NOMO-1 treated with DMSO at 0.1 percent for 48 hours (cell line): ENCODE measurements around the gene ADRA1B.

Experiments
- DNase-seq: peaks from one replicate; lab custom pipeline; 2025; ENCODE audit not compliant: unreplicated experiment; lab: John Stamatoyannopoulos, UW

The ADRA1B gene

DNA sequence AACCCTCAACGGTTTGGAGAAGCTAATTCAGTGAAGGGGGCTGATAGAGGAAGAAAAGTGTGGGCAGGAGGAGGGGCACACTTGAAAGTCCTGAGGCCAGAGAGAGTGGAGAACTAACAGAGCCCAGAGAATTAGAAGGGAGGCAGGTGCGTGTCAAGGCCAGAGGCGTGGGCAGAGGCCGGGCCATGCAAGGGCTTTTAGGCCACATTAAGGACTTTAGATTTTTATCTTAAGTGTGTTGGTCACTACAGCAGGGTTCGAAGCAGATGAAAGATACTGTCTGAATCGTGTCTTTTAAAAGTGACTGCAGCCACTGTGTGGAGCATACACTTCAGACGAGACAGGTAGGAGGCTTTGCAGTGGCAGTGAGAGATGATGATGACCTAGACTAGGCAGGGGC is 6.7 kb downstream of the ADRA1B start:
- DNase-seq, result no peak

DNA sequence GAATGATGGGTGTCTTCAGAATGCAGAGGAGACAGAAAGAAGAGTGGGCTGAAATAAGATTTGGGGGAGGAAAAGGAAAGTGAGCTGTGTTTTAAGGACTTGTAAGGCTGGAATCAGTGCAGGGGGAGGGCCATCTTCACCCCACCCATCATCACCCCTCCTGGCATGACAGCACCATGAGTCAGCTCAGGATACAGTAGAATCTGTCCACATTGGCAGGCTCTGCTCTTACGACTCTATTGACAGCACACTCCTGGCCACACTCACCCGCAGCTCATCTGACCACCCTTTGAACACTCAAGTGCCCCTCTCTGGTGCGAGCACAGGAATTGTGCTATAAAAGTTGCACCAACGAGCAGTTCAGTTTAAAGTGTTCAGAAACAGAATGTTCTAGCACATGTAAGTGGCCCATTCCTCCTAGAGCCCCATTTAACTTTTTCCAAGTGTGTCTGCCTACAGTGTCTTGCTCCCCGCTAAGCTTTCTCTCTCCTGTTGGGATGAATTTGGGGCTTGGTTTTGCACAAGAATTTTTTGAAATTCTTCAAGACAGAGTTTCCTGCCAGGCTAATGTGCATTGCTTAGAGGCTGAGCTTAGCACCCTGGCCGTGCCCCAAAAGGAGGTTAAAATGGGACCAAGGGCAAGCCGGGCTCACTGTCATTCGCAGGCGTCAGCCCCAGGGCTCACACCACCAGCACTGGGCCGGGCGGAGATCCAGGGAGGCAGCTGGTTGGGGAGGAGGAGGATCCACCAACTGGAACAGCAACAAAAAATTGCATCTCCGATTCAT is 12.0 kb downstream of the ADRA1B start:
- DNase-seq, result no peak

DNA sequence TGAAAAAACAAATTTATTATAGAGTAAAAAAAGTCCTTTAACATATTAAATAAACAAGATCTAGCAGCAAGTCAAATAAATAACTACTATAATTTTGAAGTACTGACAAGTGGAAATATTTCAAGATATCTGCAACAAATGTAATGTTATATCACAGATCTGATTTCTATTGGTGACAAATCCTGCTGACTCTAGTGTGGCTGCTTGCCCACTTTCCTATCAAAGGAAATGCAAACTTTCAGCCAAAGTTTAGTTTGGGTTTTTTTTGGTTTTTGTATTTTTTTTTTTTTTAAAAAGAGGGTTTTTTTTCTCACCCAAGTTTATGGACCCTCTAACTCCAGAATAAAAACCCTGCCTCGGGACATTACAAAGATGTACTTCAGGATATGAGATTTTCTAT is 12.9 kb downstream of the ADRA1B start:
- DNase-seq, result no peak

DNA sequence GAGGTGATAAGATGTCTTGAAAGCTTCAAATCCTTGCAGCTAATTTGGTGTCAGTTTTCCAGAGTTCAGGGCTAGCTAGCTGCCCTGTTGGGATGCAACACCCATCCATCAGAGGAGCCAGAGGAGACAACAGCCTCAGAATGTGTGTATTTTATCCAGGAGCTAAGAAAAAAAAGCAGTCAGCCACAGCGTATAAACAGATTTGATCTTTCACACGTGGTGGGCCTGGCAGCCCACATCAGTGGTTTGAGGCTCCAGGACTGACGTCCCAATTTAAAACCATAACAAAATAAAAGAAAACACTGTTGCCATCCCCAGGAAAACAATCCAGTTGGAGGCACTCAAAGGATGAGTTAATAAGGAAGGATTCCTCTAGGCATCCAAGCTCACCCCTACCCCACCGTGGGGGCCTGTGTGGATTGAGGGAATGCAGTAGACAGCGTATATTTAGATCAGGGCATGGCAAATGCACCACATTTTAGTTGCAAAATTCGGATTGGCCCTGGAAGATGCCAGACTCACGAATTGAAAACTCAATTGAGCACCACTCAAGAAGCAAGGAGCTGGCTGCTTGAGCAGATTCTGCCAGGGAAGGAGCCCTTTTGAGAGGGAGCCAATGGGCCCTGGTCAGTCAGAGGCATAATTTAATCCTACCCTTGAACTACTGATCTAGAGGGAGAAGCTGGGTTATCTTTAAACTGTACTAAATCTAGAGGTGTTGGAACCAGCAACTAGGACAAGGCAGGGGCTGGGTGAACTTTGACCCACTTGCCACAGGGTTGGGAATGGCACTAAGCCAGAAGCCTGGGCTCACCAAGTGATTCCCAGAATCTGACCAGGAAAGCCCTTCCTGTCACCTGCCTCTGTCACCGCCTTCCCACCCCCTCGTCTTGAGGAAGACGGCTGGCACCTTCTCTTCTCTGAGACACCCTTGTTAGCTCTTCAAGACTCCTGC is 17.5 kb downstream of the ADRA1B start:
- no peak for DNase-seq

DNA sequence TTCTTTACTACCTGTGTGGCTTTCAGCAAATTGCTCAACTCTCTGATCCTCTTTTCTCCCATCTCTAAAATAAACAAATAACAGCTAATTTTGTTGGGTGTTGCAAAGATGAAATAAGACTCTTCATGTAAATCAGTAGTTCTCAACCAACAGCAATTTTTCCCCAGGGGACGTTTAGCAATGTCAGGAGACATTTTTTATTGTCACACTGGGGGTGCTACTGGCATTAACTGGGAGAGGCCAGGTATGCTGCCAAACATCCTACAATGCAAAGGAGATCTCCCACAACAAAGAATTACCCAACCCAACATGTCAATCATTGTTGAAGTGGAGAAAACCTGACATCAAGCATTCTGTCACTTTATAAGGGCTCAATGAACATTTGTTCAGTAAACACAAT is 19.7 kb downstream of the ADRA1B start:
- DNase-seq, result no peak

DNA sequence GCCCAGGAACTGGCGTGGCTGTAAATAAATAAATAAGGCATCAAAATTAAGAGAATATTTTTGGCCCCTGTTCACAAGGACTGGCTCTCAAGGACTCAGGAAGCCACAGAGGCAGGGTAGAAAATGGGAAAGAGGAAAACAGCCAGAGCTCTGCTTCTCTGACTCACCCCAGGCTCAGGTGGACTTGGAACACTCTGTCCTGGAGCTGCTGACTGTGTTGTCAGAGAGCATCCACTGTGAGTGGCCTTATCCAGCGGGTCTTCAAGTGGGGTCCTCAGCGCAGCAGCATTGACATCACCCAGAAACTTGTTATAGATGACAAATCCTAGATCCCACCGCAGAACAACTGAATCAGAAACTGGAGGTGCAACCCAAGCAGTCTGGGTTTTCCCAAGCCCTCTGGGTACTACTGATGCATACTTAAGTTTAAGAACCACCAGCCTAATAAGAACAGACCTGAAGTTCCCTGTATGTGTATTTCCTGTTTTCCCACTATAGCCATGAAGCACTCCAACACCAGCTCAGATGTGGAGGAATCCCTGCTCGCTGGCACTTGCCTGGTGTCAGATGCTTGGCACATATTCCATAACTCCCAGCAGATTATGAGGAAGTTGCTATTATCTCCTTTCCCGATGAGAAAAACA is 20.5 kb downstream of the ADRA1B start:
- no peak for DNase-seq

DNA sequence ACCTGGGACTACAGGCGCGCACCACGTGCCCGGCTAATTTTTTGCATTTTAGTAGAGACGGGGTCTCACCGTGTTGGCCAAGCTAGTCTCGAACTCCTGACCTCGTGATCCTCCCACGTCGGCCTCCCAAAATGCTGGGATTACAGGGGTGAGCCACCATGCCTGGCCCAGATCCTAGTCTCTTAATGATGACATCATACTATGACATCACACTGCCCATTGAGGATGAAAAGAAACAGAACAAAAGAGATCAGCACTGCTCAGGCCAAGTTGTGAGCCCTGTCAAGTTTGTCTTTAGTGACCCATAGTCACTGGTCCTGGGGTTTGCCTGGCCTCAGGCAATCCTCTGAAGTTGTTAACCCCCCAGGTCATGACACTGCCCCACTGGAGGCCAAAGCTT is 21.3 kb downstream of the ADRA1B start:
- no peak for DNase-seq

DNA sequence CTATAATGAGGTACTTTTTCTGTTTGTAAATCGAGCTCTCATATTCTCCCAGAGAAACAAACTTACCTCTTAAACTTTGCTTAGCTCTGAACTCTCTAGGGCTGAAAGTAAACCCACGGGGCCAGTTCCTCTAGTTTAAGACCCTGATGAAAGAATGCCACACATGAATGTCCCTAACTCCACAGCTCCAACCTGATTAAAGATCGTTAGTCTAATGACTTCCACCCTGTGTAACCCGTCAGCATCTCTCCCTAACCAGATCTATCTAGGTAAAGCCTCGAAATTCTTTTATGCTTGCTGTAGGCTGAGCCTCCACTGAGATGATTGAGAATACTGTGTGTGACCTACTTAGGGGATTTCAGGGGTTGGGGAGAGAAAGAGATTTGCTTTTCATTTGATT is 27.0 kb downstream of the ADRA1B start:
- DNase-seq, result no peak

DNA sequence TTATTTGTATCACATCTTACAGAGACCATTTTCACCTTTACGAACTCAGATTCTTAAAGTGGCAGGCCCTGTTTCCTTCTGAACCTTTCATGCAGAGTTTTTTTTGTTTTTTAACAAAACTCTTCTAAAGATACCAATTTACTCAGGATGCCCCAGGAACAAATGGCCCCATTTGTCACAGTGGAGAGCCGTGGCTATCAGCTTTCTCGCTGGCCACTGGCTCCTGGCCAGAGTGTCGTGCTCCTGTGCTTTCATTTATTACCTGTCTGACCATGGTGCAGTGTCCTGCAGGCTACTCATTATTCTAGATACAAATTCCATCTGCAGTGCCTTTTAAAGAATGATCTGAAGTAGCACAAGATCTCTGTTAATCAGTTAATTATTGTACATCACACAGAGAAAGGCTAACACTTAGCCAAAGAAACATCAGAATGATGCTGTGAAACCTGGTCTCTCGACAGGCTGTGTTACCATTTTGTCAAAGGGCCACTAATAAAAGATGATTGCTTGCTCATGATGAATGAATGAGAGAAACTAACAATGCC is 27.8 kb downstream of the ADRA1B start:
- no peak for DNase-seq

DNA sequence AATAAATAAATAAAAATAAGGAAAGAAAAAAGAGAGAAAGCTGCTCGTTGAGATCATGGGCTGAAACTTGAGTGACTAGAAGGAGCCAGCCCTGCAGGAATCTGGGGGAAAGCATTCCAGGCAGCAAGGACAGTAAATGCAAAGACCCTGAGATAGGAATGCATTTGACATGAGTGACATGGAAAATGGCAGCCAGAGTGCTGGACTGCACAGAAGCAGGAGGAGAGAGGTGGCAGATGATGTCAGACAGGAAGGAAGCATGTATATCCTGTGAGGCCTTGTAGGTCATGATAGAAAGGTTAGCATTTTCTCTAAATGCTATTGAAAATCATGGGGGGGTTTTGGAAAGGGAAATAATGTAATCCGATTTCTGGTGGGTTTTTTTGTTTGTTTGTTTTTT is 29.1 kb downstream of the ADRA1B start:
- DNase-seq, result no peak

DNA sequence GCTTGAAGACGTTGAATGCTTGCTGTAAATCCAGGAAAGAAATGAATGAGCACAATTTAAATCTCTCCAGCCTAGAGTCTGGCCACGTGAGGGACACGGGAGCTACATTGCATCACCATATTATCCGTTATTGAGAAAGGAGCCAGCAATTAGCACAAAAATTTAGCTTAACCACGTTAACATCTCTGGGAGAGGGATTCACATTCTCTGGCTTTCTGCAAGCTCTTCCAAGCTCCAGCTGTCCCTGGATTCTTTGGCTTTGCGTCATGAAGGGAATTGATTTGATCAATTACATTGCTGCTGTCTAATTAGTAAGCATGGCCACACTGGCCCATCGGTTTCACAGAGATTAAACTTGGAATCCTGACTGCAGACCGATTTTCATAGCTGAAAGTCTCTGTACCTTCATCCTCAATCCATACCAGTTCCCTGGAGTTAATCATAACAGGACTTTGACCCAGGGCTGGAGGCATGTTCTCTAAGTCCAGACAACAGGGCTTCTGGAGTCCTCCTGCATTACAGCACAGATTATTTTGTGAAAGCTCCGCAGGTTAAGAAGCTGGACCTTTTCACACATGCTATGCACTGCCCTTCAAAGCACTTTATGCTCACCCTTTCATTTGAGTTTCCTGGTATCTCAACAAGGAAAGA is 31.6 kb downstream of the ADRA1B start:
- peak; percentile 76 for DNase-seq

DNA sequence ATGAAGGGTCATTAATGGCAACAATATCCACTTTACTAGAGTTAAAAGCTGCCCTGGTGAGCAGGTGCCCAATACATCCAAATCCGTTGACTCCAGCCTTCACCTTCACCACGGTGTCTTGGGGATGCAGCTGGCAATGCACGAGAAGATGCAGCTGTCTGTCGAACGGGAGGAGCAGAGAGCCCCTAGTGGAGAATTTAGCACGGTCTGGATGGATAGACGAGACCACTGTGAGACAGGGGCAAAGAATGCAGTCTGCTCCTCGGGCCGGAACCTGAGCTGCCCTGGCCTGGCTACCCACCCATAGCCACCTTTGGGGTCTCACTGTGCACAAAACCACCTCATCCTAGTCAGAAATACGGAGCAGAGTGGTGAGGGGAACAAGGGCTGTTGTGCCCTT is 35.1 kb downstream of the ADRA1B start:
- DNase-seq, result no peak

DNA sequence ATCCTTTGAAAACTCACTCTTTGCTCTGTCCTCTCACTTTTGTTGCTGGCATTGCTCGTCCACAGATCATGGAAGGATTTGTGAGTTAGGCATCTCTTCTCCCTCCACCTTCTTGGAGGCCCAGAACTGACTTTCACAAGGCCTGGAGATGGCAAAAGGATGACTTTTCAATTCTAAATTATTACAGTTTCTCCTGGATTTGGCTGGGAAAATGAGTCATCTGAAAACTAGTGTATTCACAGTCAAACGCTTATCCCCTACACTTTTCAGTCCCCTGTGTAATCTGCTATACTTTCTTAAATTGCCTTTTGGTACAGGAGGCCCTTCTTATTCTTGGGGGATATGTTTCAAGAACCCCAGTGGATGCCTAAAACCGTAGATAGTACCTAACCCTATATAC is 35.6 kb downstream of the ADRA1B start:
- no peak for DNase-seq

DNA sequence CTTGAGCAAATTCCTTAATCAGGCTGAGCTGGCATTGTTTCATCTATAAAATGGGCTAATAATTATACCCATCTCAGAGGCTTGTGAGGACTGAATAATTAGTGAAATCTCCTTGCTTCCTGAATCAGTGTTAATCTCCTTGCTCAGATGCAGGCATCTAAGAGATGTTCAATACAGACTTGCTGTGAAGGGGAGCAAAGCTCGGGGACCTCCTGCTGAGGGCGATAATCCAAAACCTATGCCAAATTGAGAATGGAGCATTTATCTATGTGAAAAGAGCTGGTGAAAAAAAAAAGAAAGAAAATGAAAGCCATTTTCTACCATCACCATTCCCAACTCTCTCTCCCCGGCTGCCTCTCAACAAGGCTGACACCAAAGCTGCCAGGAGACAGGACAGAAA is 37.3 kb downstream of the ADRA1B start:
- DNase-seq, result no peak

DNA sequence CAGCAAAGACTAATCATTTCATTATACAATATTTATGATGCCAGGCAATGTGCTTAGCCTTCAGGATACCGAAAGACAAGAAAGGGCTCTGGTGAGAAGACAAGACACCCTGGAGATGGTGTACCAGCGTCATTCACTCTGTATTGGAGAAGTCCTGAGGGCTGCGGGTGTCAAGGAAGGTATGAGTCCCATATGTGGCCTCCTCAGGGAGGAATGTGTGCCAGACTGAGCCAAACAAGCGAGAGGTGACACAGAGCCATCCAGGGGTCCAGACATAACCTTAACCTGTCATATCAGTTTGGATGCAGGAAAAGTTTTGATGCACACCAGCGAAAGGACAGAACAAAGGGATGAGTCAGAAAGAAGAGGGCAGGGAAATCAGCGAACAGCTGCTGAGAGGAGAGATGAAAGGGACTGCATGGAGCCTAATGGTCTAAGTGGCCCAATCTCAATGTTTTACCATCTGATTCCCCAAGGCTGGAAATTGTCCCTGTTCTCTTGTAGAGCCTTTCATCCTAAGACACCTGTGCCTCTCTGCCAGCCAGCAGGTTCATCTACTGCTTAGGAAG is 38.9 kb downstream of the ADRA1B start:
- no peak for DNase-seq

DNA sequence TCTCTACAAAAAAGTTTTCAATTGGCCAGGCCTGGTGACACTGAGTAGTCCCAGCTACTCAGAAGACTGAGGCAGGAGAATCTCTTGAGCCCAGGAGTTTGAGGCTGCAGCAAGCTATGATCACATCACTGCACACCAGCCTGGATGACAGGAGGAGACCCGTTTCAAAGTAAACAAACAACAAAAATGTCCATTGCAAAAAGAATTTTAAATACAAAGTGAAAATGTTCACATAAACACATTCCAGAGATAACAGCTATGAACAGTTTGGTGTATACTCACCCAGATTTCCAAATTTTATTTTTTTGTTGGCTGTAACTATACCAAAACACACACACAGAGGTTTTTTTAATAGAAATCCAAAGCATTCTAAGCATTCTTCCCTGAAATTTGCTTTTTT is 39.8 kb downstream of the ADRA1B start:
- DNase-seq, result no peak

DNA sequence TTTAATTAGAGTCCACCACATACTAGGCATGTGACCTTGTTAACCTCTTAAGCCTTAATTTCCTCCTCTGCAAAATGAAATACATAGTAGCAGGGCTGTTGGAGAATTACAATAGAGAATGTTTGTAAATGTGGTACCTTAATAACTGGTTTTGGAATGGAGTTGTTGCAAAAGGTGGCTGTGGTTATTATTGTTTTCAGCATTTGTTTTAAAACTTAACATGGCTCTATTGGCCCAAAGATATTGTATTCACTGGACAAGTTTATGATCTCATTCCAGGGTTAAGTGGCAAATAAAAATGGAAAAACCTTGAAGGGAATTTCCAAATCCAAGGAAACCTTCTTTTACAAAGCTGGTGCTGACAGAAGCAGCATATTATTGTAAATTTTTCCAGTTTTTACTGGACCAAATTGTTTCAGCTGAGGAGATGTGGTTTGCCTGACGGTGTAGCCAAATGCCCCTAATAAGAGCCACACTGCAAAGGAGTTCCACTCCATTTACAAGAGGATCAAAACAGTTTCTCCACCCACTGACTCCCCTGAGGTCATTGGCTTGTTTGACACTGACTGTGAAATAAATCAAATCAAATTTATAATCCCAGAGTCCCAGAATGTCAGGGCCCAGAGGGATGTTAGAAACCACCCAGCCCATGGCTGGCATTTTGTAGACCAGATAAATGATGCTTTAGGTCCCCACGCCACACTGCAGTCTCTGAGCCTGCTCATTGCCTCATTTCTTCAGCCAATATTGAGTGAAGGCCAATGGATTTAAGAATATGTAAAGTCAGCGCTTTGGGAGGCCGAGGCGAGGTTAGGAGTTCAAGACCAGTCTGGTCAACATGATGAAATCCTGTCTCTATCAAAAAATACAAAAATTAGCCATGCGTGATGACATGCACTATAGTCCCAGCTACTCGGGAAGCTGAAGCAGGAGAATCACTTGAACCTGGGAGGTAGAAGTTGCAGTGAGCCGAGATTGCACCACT is 45.2 kb downstream of the ADRA1B start:
- DNase-seq, result no peak

DNA sequence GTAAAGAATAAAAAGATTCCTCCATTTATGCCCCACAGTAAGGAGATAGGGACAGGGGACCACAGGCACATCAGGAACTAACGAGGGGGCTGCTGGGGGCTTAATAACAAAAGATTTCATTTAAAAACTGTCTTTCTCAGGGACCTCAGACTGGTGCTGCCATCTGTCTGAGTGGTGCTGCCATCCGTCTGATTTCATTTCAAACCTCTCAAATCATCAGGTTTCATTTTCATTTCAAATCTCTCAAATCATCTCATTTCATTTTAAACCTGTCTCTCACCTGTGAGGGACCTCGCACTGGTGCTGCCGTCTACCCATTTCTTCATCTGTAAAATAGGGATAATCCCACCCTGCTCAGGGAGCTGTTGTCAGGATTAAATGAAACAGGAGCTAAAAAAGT is 45.9 kb downstream of the ADRA1B start:
- no peak for DNase-seq

DNA sequence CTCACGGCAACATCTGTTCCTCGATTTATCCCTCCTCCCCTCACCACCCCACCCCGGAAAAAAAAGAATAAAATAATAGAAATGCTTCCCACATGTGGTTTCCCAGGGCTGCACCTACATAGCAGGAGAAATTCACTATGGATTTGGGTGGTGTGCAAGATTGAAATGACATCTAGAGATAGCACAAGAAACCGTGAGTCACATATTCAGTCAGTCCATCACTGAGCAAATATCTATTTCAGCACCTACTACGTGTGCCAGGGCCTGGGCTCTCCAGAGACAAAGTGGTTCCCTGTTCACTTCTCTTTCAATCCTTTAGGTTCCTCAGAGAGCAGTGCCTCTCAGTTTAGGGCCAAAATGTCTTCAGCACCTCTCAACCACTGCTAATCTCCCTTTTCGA is 47.7 kb downstream of the ADRA1B start:
- no peak for DNase-seq
